ENCODE results near the gene ARHGEF7.

DNA sequence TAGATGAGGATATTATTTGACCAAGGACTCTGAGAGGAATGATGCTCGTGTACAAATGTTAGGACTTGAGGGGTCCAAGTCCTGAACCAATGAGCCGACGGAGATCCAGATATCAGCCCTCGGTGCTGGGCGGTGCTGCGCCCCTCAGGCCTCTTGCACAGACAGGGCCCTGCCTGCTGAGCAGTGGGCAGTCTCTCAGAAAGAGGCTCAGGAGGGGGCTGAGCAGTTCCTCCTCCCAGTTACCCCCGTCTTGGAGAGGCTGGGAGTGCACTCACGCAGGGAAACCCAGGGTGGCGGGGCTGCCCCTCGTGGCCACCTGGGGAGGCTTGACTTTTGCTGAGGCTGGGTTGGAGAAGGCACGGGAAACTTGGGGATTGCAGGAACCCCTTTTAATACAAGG lies 223.7 kb downstream of the ARHGEF7 start:
- TF ChIP-seq, protein P1, sequence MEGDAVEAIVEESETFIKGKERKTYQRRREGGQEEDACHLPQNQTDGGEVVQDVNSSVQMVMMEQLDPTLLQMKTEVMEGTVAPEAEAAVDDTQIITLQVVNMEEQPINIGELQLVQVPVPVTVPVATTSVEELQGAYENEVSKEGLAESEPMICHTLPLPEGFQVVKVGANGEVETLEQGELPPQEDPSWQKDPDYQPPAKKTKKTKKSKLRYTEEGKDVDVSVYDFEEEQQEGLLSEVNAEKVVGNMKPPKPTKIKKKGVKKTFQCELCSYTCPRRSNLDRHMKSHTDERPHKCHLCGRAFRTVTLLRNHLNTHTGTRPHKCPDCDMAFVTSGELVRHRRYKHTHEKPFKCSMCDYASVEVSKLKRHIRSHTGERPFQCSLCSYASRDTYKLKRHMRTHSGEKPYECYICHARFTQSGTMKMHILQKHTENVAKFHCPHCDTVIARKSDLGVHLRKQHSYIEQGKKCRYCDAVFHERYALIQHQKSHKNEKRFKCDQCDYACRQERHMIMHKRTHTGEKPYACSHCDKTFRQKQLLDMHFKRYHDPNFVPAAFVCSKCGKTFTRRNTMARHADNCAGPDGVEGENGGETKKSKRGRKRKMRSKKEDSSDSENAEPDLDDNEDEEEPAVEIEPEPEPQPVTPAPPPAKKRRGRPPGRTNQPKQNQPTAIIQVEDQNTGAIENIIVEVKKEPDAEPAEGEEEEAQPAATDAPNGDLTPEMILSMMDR (IDR thresholded peaks at IDR 0.05), result no peak
- TF ChIP-seq POLR2A (IDR thresholded peaks at IDR 0.05), result no peak
